A549 (cell line): ENCODE data around the gene LAMP1. TPM values are rescaled to one million over a fixed set of nuclear protein-coding genes. Genes with fewer than 3 reads are reported as not detected.

Experiments
- ATAC-seq, 2 experiments: fragments of 200-7000 bp in 1 of 2; fragments of >200 bp in 1 of 2; cut with Nextera tagmentation in 1 of 2; cut with Tn5 transposase in 1 of 2; 3 replicates each; pipeline versions ENCODE4 v1.8.0 to v1.9.1; 2018 to 2020; ENCODE audit warnings: mild to moderate bottlenecking in 1 of 2, moderate library complexity in 1 of 2
- CTCF ChIA-PET: fragments of 300-600 bp; sonication (Branson Sonifier 250); formaldehyde crosslinking; extraction: SDS; loops from one replicate; lab custom pipeline; 2021; ENCODE audit warnings: antibody characterized with exemption, inconsistent platforms; lab: Yijun Ruan, JAX
- POLR2A ChIA-PET: fragments of 350-600 bp; formaldehyde crosslinking; extraction: SDS; loops from one replicate; lab custom pipeline; 2021; ENCODE audit warnings: antibody characterized with exemption, inconsistent platforms; lab: Yijun Ruan, JAX
- DNase-seq, 2 experiments: peaks; one replicate each; pipeline versions ENCODE4 v3.0.0 to v3.0.0-alpha.2; 2011 to 2016; ENCODE audit warnings: low read depth in 1 of 2, low spot score in 1 of 2
- FAIRE-seq: peaks from 2 replicates; lab custom pipeline; 2011; peaks lifted over from hg19 to GRCh38; lab: Jason Lieb, UNC
- H3K27ac ChIP-seq, 2 experiments: fragments of >200 bp; sonication (Bioruptor Twin); formaldehyde crosslinking; 3 replicates each; pipeline ENCODE4 v1.5.1; 2016 to 2017
- H3K4me1 ChIP-seq: fragments of >200 bp; sonication (Bioruptor Twin); formaldehyde crosslinking; 3 replicates; pipeline ENCODE4 v1.6.1; 2016
- H3K4me2 ChIP-seq: fragments of >200 bp; sonication (Bioruptor Twin); formaldehyde crosslinking; 3 replicates; pipeline ENCODE4 v1.6.1; 2016
- H3K4me3 ChIP-seq: fragments of >200 bp; sonication (Bioruptor Twin); formaldehyde crosslinking; 3 replicates; pipeline ENCODE4 v1.5.1; 2016
- H3K9me3 ChIP-seq: fragments of >200 bp; sonication (Bioruptor Twin); formaldehyde crosslinking; 3 replicates; pipeline ENCODE4 v1.6.1; 2016
- ATOH8 ChIP-seq: fragments of 250-450 bp; sonication (Bioruptor Pico); IDR thresholded peaks from 2 replicates; pipeline ENCODE4 v1.5.0; 2020; ENCODE audit warnings: low read depth, mild to moderate bottlenecking, moderate library complexity
- CBX8 ChIP-seq: fragments of 200-600 bp; sonication (generic); IDR thresholded peaks from 2 replicates; pipeline ENCODE4 v1.6.1; 2016
- CHD2 ChIP-seq: fragments of 150-350 bp; IDR thresholded peaks from 2 replicates; pipeline ENCODE4 v1.6.1; 2014; ENCODE audit warnings: low read length; ENCODE audit not compliant: partially characterized antibody
- E2F6 ChIP-seq: IDR thresholded peaks from 2 replicates; pipeline ENCODE4 v1.6.1; 2012; ENCODE audit warnings: low read depth, borderline replicate concordance
- EHF ChIP-seq: fragments of 250-450 bp; sonication (Bioruptor Pico); IDR thresholded peaks from 2 replicates; pipeline ENCODE4 v1.5.0; 2020; ENCODE audit warnings: mild to moderate bottlenecking
- EP300 ChIP-seq, 2 experiments: fragments of >200 bp; sonication (Bioruptor Twin); formaldehyde crosslinking; IDR thresholded peaks; 2 replicates in 1 of 2; 3 replicates in 1 of 2; pipeline ENCODE4 v1.6.1; 2016 to 2017
- ESRRA ChIP-seq: fragments of 150-350 bp; IDR thresholded peaks from 2 replicates; pipeline ENCODE4 v1.6.1; 2014; ENCODE audit warnings: mild to moderate bottlenecking, low read length, borderline replicate concordance
- FOSB ChIP-seq: fragments of 250-450 bp; sonication (Bioruptor Pico); IDR thresholded peaks from 2 replicates; pipeline ENCODE4 v1.5.0; 2020; ENCODE audit warnings: mild to moderate bottlenecking, moderate library complexity
- HDAC2 ChIP-seq: fragments of 200-600 bp; sonication (generic); IDR thresholded peaks from 2 replicates; pipeline ENCODE4 v1.6.1; 2016
- HOXB5 ChIP-seq: fragments of 250-450 bp; sonication (Bioruptor Pico); IDR thresholded peaks from 2 replicates; pipeline ENCODE4 v1.5.0; 2020; ENCODE audit warnings: mild to moderate bottlenecking, moderate library complexity
- JUN ChIP-seq, 2 experiments: fragments of >200 bp; sonication (Bioruptor Twin); formaldehyde crosslinking; IDR thresholded peaks; 2 replicates in 1 of 2; 3 replicates in 1 of 2; pipeline ENCODE4 v1.6.1; 2016 to 2017
- JUNB ChIP-seq: fragments of >200 bp; sonication (Bioruptor Twin); formaldehyde crosslinking; IDR thresholded peaks from 2 replicates; pipeline ENCODE4 v1.6.1; 2016
- KDM5A ChIP-seq: fragments of 200-600 bp; sonication (generic); IDR thresholded peaks from 2 replicates; pipeline ENCODE4 v1.6.1; 2016; ENCODE audit warnings: antibody characterized with exemption, mild to moderate bottlenecking
- MAX ChIP-seq: IDR thresholded peaks from 2 replicates; pipeline ENCODE4 v1.6.1; 2012
- MAZ ChIP-seq: fragments of 150-350 bp; IDR thresholded peaks from 2 replicates; pipeline ENCODE4 v1.6.1; 2014; ENCODE audit warnings: antibody characterized with exemption, low read depth, low read length, borderline replicate concordance
- MYC ChIP-seq: IDR thresholded peaks from 2 replicates; pipeline ENCODE4 v1.6.1; 2012; ENCODE audit warnings: mild to moderate bottlenecking, inconsistent platforms, low read length, improper control_type of control experiment, borderline replicate concordance
- NFE2L2 ChIP-seq: fragments of 150-350 bp; conservative IDR thresholded peaks from 2 replicates; pipeline ENCODE4 v1.6.1; 2014; ENCODE audit warnings: low read length
- PHF8 ChIP-seq: fragments of 200-600 bp; sonication (generic); IDR thresholded peaks from 2 replicates; pipeline ENCODE4 v1.6.1; 2016; ENCODE audit warnings: low read depth, mild to moderate bottlenecking, antibody characterized with exemption, moderate library complexity, borderline replicate concordance
- POLR2AphosphoS2 ChIP-seq: conservative IDR thresholded peaks from 2 replicates; pipeline ENCODE4 v1.6.1; 2012; ENCODE audit warnings: low read length, improper control_type of control experiment, inconsistent platforms
- RARB ChIP-seq: fragments of 250-450 bp; sonication (Bioruptor Pico); IDR thresholded peaks from 2 replicates; pipeline ENCODE4 v1.8.0; 2021; ENCODE audit warnings: mild to moderate bottlenecking, moderate library complexity
- RCOR1 ChIP-seq: fragments of 150-350 bp; IDR thresholded peaks from 2 replicates; pipeline ENCODE4 v1.6.1; 2014; ENCODE audit warnings: antibody characterized with exemption, low read length, low read depth
- RNF2 ChIP-seq: fragments of 200-600 bp; sonication (generic); IDR thresholded peaks from 2 replicates; pipeline ENCODE4 v1.6.1; 2016; ENCODE audit warnings: low read depth, mild to moderate bottlenecking, antibody characterized with exemption, moderate library complexity, borderline replicate concordance
- WGBS: methylation state at CpG from one replicate; pipeline ENCODE4 v1.1.6; 2017; ENCODE audit errors: missing lambda C conversion rate; 5-methylcytosine and 5-hydroxymethylcytosine counted together
- polyA plus RNA-seq, 4 experiments: library from polyadenylated mRNA; depleted of rRNA in 3 of 4; stranded (reverse); fragments of >200 nt; fragmentation: RNase III in 1 of 4; extraction: RNeasy Plus Mini Kit Qiagen cat#74134 plus additional on column Dnase treatment in 1 of 4; gene quantifications; 2 replicates in 3 of 4; 3 replicates in 1 of 4; pipeline ENCODE4 v1.2.3, GENCODE V29; 2011 to 2017
- TF ChIP-seq, protein P1 (sequence below): fragments of 150-350 bp; IDR thresholded peaks from 2 replicates; pipeline ENCODE4 v1.6.1; 2014; ENCODE audit warnings: low read depth, mild to moderate bottlenecking, low read length

Gene LAMP1
- polyA plus RNA-seq, 2 of the 4 experiments (the other 2 are of a cell fraction): 58.7 to 114 TPM

GRCh38 chr13:113364901-113365582, 68.0 kb downstream of the LAMP1 start:
- WGBS: 86% methylated on average over 23 of the region's 41 CpGs
- FAIRE-seq (no peak), ATAC-seq (0 out of 6 replicates have a peak, but pooled peaks of 1 of the 2 experiments have one; percentile 11), DNase-seq (no peak)
- H3K4me1 ChIP-seq: no peaks in the 10 kb centered on the region
- ChIA-PET POLR2A (no interaction called here), CTCF (no interaction called here)
- no peaks in the 10 kb centered on the region for H3K9me3 ChIP-seq
- H3K4me3 ChIP-seq: peak overlapping the region; percentile 39; the same call in 2 of the 3 replicates
- peak overlapping the region; percentile 70 for H3K4me2 ChIP-seq
- H3K27ac ChIP-seq: peak overlapping the region; percentile 53 to 87; a peak in 5 of 6 replicates
- TF ChIP-seq CBX8 (no peak), POLR2AphosphoS2 (no peak), MAZ (no peak), EP300 (IDR thresholded peaks at IDR 0.05) (no peak)

- Histone ChIP-seq H3K27ac (no peak overlapping the region), H3K4me2 (no peak overlapping the region), H3K9me3 (no peaks in the 10 kb centered on the region), H3K4me1 (no peaks in the 10 kb centered on the region), H3K4me3 (no peak overlapping the region)
- CTCF ChIA-PET: no interaction called here
- no peak for ATAC-seq
- TF ChIP-seq NFE2L2 (no peak), FOSB (CRISPR knock-in tag) (no peak), MYC (no peak), E2F6 (no peak), EP300 (IDR thresholded peaks at IDR 0.05) (no peak), RARB (no peak), MAX (no peak), EHF (CRISPR knock-in tag) (no peak), KDM5A (no peak), ESRRA (no peak), PHF8 (no peak), CHD2 (no peak), JUNB (no peak), ATOH8 (CRISPR knock-in tag) (no peak), HDAC2 (no peak), RNF2 (no peak), RCOR1 (no peak), HOXB5 (CRISPR knock-in tag) (no peak), JUN (IDR thresholded peaks at IDR 0.05) (no peak)
- TF ChIP-seq, protein P1, sequence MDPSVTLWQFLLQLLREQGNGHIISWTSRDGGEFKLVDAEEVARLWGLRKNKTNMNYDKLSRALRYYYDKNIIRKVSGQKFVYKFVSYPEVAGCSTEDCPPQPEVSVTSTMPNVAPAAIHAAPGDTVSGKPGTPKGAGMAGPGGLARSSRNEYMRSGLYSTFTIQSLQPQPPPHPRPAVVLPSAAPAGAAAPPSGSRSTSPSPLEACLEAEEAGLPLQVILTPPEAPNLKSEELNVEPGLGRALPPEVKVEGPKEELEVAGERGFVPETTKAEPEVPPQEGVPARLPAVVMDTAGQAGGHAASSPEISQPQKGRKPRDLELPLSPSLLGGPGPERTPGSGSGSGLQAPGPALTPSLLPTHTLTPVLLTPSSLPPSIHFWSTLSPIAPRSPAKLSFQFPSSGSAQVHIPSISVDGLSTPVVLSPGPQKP: no peak
- FAIRE-seq: no peak
- DNase-seq: no peak
- POLR2A ChIA-PET: interaction anchor here (0.7 kb wide), 1 partner anchor 11 kb away, joined by 3 read pairs; no protein-coding TSS in a partner anchor
- 96% methylated on average over 22 of the region's 22 CpGs for WGBS
These were observed 68.5 kb downstream of the LAMP1 start for GRCh38 chr13:113365583-113365970.
